Left lobe of liver (tissue), 2 donors: Measurements from ENCODE around the gene POMZP3. TPM values are rescaled to one million over a fixed set of nuclear protein-coding genes. Genes with fewer than 3 reads are reported as not detected.
"Not testable (repeated sequence)": the region's sequence is repeated elsewhere in the genome, so short reads cannot be mapped to it uniquely, and the experiment has no call there.

Experiments
- ATAC-seq: fragments of 200-7000 bp; cut with Tn5 transposase; one replicate; pipeline ENCODE4 v1.9.1; 2020; ENCODE audit warnings: mild to moderate bottlenecking, moderate library complexity
- DNase-seq: peaks from one replicate; pipeline ENCODE4 v3.0.0-alpha.2; 2020; ENCODE audit warnings: low spot score
- total RNA-seq: library from RNA; stranded (reverse); gene quantifications from one replicate; pipeline ENCODE4 v1.2.1, GENCODE V29; 2021
- donor health status: DM: no; HTN: no; CAD: no; lungs with moderate emphysema.
- donor health status: DM: no; HTN: yes; CAD: no.

The POMZP3 gene
- 4.4 TPM for total RNA-seq

DNA sequence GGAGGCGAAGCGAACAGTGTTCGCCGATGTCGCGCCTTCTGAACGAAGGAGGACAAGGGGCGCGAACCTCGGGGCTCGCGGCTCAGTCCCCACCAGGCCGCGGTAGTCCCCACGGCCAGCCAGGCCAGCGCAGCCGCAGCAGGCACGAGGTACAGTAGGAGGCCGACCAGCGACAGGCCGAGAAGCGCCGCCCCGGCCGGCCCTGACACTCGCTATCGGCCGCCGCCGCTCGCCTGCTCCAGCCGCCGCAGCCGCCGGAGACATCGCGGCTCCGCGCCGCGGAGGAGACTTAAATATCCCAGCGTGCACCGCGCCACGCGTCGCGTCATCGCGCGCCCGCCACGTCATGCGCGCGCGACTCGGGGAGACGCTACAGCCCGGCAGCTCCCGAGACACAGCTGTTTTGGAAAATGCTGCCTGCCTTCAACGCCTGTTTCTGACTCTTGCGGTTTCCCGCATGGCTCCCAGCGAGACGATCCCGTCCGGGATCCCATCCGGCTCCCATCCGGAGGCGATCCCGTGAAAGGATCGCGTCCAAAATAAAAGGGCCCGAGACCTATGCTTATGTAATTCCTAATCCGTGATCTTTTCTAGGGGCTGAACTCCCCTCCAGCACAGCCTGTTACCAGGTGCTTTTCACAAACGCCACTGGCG lies at the start of gene POMZP3:
Gene POMZP3 (minus strand): TSS at position 291 of the 654 bp plus-strand sequence. CDS start 1,215 bp downstream, outside the sequence.
- ATAC-seq (peak; percentile 93), DNase-seq (peak; percentile 64)

- not testable (repeated sequence) for ATAC-seq, DNase-seq
Observed at GRCh38 chr7:76675783-76676182, 48.7 kb upstream of the POMZP3 start.

- not testable (repeated sequence) for ATAC-seq
Observed at GRCh38 chr7:76673346-76673745, 46.3 kb upstream of the POMZP3 start.

GRCh38 chr7:76659212-76659611 lies 32.1 kb upstream of the POMZP3 start:
- not testable (repeated sequence) for DNase-seq, ATAC-seq

More at GRCh38 chr7:76673346-76673745, 46.3 kb upstream of the POMZP3 start:
- not testable (repeated sequence) for DNase-seq

DNA sequence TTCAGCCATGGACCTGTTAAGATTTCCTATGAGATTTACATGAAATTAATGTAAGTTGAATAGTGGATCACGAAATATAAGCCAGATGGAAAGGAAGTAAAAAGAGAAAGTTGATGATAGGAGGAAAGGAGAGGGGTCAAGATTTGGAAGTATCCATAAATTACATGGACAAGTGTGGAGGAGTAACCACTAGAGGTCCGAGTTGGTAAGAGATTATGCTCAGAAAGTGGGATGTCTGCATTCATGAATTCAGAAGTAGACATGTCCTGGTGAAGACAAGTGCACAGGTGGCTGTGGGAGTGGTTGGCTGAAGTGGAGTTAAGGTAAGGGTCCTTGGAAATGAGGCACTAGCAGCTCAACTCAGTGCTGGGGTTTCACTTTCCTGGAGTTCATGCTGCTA lies 29.3 kb upstream of the POMZP3 start:
- DNase-seq, result not testable (repeated sequence)
- ATAC-seq, result peak; percentile 29

GRCh38 chr7:76642620-76643019 lies 15.5 kb upstream of the POMZP3 start:
- not testable (repeated sequence) for DNase-seq, ATAC-seq

DNA sequence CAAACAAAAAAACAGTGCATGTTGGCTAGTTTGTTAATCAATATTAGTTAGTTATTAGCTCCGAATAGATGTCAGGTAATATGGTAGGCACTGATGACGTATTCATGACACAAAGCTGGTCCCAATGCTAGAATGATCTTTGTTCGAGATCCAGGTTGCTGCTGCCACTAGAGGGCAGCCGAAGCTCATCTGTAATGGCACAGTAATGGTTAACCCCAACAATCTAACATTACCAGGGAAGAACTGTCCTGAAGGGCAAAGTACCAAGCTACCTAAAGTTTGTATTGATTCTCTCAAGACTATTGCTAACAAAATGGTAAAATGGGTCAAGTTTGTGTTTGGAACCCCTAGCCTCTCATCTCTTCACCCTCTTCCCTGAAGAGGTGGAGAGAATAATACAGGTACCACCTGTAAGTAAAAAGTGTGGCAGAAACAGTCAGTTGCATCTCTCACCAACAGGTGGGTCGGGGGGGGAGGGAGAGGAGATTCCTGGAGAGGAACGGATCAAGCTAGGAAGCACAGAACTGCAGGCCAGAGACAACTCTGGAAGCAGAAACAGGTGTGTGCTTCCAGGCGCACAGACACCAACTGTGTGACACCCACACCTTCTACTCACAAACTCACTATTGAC lies 10.1 kb upstream of the POMZP3 start:
- peak; percentile 97 for ATAC-seq
- not testable (repeated sequence) for DNase-seq

DNA sequence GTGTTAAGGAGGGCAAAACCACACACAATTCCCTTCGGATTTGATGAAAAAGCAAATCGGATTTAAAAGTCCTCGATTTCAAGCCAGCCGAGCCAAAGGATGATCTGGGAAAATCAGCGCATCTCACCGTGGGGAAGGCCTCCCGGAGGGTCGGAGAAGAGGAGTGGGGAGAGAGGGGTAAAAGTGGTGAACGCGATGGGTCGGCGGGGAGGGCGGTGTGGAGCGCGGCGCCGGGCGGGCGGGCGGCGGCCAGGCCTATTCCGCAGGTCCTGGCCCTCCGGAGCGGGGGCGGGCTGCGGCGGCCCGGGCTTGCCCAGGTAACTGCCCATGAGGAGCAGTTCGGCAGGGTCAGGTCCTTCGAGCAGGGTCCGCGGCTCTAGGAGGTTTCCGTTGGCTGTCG lies 498 bp downstream of the POMZP3 start:
- ATAC-seq, result peak; percentile 74
- DNase-seq, result not testable (repeated sequence)

- not testable (repeated sequence) for ATAC-seq, DNase-seq
Observed at GRCh38 chr7:76619439-76620190, 7.5 kb downstream of the POMZP3 start.

DNA sequence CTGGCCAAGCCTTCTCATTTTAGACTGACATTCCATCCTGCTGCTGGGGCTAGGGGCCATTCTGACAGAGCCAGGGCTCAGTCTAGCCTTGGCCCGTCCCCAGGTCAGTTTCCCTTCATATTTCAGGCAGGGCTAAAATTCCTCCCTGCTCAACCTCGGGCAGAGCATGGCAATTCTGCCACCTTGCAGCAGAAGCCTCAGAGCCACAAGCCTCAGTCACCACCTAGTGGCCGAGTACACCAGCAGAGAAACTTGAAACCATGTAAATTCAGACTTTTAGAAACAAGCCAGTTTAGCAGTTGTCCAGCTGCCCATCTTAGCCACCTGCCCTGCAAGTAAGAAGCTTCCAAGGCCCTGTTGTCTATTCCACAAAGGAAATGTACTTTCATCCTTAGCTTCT lies 13.3 kb downstream of the POMZP3 start:
- DNase-seq, result not testable (repeated sequence)
- peak; percentile 77 for ATAC-seq

DNA sequence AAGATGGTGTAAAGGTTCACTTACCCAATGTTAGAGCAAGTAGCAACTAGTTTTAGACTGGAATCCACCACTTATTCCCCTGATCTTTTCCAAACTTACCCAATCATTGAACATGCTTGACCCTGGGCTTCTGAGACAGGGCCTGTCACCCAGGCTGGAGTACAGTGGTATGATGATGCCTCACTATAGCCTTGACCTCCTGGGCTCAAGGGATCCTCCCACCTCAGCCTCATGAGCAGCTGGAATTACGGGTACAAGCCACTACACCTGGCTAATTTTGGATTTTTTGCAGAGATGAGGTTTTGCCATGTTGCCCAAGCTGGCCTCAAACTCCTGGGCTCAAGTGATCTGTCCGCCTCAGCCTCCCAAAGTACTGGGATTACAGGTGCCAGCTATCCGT lies 14.8 kb downstream of the POMZP3 start:
- DNase-seq, ATAC-seq: not testable (repeated sequence)

DNA sequence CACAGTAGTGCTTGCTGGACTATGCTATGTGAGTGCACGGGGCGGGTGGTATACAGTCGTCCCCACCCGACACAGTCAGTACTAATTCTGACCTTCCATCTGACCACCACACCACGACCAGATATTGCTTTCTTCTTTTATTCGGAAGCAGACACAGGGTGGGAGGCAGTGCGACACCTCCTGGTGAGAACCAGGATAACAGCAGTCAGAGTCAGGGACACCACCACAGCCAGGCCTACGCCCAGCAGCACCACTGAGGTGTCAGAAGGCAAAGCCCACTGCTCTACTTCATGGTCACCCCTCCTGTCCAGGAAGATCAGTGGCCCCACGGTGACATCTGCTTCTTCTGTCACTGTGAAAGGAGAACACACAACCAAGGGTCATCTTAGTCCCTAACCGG lies 17.2 kb downstream of the POMZP3 start:
- DNase-seq, result not testable (repeated sequence)
- ATAC-seq, result peak; percentile 70

GRCh38 chr7:76608469-76608868 lies 18.6 kb downstream of the POMZP3 start:
- not testable (repeated sequence) for DNase-seq, ATAC-seq

GRCh38 chr7:76606027-76606426 lies 21.1 kb downstream of the POMZP3 start:
- DNase-seq, result peak; percentile 57
- ATAC-seq, result peak; percentile 88

GRCh38 chr7:76600650-76601049 lies 26.4 kb downstream of the POMZP3 start:
- not testable (repeated sequence) for DNase-seq
- ATAC-seq, result peak; percentile 72

GRCh38 chr7:76600116-76600482 lies 27.0 kb downstream of the POMZP3 start:
- not testable (repeated sequence) for DNase-seq
- ATAC-seq, result peak; percentile 72

DNA sequence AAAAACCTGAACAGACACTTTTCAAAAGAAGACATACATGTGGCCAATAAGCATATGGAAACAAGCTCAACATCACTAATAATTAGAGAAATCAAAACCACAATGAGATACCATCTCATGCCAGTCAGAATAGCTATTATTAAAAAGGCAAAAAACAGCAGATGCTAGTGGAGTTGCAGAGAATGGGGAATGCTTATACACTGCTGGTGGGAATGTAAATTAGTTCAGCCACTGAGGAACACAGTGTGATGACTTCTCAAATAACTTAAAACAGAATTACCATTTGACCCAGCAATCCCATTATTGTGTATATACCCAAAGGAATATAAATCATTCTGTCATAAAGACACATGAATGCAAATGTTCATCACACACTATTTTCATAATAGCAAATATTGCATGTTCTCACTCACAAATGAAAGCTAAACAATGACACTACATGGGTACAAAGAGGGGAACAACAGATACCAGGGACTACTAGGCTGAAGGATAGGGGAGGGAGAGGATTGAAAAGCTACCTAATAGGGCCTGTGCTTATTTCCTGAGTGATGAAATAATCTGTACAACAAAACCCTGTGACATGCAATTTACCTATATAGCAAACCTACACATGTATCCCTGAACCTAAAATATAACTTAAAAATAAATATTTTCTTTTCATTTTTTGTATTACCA lies 28.4 kb downstream of the POMZP3 start:
- not testable (repeated sequence) for ATAC-seq

DNA sequence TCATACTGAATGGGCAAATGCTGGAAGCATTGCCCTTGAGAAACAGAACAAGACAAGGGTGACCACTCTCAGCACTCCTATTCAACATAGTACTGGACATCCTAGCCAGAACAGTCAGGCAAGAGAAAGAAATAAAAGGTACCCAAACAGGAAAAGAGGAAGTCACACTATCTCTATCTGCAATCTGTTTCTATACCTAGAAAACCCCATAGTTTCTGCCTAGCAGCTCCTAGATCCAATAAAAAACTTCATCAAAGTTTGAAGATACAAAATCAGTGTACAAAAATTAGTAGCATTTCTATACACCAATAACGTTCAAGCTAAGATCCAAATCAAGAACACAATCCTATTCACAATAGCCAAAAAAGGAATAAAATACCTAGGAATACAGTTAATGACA lies 29.8 kb downstream of the POMZP3 start:
- ATAC-seq, DNase-seq: not testable (repeated sequence)

More for the DNA sequence above, 28.4 kb downstream of the POMZP3 start:
- DNase-seq, result not testable (repeated sequence)

DNA sequence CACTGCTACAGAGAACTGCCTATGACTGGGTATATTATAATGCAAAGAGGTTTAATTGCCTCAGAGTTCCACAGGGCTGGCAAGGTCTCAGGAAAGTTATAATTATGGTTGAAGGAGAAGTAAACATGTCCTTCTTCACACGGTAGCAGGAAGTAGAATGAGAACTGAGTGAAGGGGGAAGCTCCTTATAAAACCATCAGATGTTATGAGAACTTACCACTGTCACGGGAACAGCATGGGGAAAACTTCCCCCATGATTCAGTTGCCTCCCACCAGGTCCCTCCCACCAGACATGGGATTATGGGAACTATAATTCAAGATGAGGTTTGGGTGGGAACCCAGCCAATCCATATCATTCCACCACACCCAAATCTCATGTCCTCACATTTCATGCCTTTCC lies 34.4 kb downstream of the POMZP3 start:
- ATAC-seq, DNase-seq: not testable (repeated sequence)

DNA sequence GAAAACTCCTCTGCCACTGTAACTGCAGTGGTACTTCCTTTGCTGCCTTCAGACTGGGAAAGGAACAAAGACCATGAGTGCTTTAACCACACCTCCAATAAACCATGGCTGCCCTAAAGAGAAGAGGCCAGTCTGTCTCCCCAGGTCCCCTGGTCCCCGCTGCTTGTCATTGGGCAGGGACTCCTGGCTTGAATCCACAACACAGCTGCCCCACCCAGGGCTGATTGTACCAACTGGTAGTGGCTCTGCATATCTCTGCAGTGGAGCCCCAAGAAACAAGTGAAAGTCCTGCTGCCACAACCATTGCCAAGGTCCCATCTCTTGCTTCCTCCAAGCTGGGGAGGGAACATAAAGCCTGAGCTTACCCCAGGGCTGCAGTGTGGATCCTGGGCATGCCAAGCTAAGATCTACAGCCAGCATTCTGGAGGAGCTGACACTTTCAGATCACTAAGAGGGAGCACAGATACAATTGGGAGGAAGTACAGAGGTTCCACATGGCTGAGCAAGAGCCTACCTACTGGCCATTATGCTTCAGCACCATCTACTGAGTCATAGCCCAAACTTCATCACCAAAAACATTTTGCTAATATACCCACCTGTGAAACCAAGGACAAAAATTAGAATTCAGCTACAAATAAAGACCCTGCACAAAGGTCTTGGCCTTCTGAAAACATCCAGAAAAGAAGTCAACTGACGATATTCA lies 35.3 kb downstream of the POMZP3 start:
- not testable (repeated sequence) for DNase-seq, ATAC-seq
